Fibroblast of gingiva (primary cell): ENCODE results near the gene TARS1.

Source experiments
- DNase-seq: peaks from one replicate; pipeline ENCODE4 v3.0.0-alpha.2; 2011; ENCODE audit warnings: low read depth

Gene TARS1

GRCh38 chr5:33440482-33441240 lies at the start of gene TARS1:
TARS1 (plus strand) TSS chr5:33440965; CDS start chr5:33441087, 122 bp downstream.
- DNase-seq = peak; percentile 100

DNA sequence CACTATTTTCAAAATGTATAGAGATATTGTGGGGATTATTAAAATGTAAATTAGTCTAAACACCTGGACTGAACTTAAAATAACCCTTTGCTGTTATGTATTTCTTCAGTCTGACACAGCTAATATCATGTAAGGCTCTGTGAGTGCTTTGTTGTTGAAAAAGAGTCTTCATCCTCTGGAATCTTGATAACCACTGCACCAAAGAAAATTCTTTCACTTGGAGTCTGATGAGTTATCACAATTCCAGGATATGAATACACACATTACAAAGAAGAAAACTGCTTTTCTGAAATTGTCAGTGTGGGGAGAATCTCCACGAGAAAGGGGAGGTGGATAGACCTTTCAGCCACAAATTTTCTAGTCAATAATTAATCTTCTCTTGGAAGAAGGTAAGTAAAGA lies 42.3 kb upstream of the TARS1 start:
- no peak for DNase-seq

GRCh38 chr5:33400675-33401074 lies 40.1 kb upstream of the TARS1 start:
- DNase-seq = no peak

GRCh38 chr5:33401482-33402390 lies 39.0 kb upstream of the TARS1 start:
- peak; percentile 81 for DNase-seq

- DNase-seq = no peak
These were observed 37.6 kb upstream of the TARS1 start for GRCh38 chr5:33403187-33403586.

DNA sequence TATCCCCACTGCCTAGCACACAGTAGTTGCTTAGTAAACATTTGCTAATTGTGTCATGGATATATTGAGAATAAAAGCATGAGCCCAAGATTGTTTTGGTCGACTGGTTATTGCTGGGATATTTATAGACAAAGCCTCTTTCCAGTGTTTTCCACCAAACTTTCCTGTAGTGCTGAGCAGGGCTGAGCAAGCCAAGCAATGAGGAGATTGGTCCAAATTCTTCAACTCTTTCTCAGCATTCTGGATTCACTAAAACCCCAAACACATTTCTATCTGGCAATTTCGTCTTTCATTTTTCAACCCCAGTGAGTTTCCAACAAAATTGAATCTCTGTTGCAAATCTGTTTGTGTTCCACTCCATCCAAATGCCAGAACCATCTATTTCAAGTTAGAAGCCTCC lies 31.9 kb upstream of the TARS1 start:
- DNase-seq = peak; percentile 66

GRCh38 chr5:33409435-33410170 lies 31.2 kb upstream of the TARS1 start:
- peak; percentile 97 for DNase-seq

- no peak for DNase-seq
These were observed 30.5 kb upstream of the TARS1 start for GRCh38 chr5:33410221-33410620.

GRCh38 chr5:33411498-33411897 lies 29.3 kb upstream of the TARS1 start:
- no peak for DNase-seq

- DNase-seq = no peak
These were observed 24.9 kb upstream of the TARS1 start for GRCh38 chr5:33415811-33416354.

- no peak for DNase-seq
These were observed 23.1 kb upstream of the TARS1 start for GRCh38 chr5:33417632-33418031.

DNA sequence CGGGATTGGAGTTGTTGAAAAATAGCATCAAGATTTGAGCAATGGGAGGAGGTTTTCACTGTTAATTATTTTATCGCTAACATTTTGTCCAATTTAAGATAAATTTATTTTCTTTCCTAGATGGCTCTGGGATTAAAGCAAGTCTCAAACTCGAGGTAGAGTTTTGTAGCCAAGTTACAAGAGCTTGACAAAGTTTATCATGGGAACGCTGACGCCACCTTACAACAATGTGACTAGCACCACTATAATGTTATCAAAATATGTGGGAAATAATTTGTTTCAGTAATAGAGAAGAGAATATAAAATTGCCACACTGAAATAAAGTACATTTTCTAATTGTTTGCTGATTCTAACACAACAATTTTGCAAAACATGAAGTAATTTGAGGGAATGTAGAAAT lies 19.8 kb upstream of the TARS1 start:
- no peak for DNase-seq

DNA sequence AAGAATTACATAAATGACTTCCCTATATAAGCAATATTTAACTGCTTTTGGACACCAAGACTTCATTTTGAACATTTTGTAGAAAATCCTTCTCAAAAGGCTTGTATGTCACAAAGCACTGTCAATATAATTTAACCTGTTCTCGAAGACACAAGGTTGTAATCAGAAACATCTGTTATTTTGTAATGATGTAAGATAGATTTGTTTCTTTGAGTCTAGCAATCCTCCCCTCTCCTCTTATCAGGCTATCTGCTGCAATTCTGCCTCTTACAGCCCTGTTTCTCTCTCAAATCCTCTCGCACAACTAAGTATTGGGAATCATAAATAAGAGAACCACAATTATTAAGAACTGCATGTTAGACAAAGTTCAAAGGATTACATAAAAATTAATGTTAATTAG lies 18.6 kb upstream of the TARS1 start:
- no peak for DNase-seq

DNA sequence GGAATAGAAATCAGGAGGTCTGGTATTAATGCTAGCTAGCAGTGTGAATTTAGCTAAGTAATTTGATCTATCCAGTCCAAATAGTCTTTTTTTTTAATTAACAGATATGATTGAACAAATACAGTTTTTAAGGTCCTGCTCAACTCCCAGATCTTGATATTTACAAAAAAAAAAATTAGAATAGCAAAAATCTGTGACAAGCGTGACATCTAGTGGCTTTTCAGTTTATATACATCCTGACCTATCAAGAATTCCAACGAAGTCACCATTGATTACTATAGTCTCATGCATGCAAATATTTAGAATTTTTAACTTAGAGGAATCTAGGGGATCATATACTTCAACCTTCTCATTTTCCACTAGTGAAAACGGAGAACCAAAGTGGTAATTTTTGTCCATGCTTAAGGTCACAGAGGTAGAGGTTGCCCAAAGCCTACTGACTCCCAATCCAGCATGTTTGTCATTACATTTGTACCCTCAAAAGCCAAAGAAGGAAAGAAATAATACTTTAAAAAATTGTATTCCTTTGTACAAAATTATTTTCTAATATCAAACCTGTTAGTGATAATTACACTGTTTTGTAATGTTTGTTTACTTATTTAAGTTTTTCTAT lies 17.6 kb upstream of the TARS1 start:
- DNase-seq = peak; percentile 45

DNA sequence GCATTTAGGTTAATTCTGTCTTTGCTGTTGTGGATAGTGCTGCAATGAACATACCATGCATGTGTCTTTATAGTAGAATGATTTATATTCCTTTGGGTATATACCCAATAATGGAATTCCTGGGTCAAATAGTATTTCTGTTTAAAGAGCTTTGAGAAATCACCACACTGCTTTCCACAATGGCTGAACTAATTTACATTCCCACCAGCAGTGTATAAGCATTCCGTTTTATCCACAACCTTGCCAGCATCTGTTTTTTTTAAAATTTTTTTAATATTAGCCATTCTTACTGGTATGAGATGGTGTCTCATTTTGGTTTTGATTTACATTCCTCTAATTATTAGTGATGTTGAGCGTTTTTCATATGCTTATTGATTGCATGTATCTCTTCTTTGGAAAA lies 15.5 kb upstream of the TARS1 start:
- DNase-seq = peak; percentile 24

- DNase-seq = no peak
These were observed 9.8 kb upstream of the TARS1 start for GRCh38 chr5:33430983-33431382.

GRCh38 chr5:33432656-33433055 lies 8.1 kb upstream of the TARS1 start:
- DNase-seq = no peak

DNA sequence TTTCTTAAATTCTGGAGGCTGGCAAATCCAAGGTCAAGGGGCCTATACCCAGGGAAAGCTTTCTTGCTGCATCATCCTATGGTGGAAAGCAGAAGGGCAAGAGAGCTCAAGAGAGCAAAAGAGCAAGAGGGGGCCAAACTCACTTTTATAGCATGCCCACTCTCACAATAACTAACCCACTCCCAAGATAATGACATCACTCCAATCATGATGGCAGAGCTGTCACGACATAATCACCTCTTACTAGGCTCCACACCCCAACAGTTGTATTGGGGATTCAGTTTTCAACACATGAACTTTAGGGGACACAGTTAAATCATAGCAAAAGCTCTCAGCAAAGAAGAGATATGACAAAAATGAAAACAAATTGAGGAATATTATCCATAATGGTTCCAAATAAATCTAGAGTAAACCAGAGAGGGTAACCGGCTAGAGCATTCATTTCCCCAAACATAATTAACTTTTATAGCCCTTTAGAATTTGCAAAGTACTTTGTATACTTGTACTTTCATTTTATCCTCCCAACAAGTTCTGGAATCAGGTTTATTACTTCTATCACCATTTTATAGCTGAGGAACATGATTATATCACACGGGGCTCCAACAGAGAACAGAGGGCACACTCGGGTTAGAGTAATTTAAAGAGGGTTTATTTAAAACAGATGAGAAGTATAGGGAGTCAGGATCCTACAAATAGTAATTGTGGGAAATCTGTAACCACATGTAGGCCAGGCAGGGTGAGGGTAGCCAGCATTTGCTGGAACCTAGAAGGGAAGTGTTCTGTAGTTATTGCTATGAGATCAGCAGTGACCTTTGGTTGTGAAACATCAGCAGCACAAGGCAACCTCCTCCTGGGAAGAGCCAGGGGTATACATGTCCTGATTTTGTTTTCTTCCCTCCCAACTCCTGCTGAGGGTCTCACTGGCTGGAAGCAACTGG lies 7.2 kb upstream of the TARS1 start:
- peak; percentile 86 for DNase-seq

- peak; percentile 59 for DNase-seq
These were observed 4.8 kb upstream of the TARS1 start for GRCh38 chr5:33435893-33436490.

- DNase-seq = no peak
These were observed 1.8 kb upstream of the TARS1 start for GRCh38 chr5:33438996-33439395.
